Heart right ventricle (tissue), 16 donors: ENCODE data around the gene PGF. TPM values are rescaled to one million over a fixed set of nuclear protein-coding genes. Genes with fewer than 3 reads are reported as not detected.

Source experiments
- ATAC-seq, 8 donors: fragments of 200-7000 bp; cut with Tn5 transposase; one replicate each; pipeline ENCODE4 v1.9.1; 2020; ENCODE audit warnings: mild to moderate bottlenecking in 8 of 8, moderate library complexity in 8 of 8, moderate number of reproducible peaks in 1 of 8
- DNase-seq, 2 donors: peaks; one replicate each; pipeline ENCODE4 v3.0.0-alpha.2; 2020
- H3K27ac ChIP-seq, 10 donors: fragments of 200-600 bp; sonication (generic) in 2 of 10; one replicate each; pipeline versions ENCODE4 v1.5.0 to v1.8.0; 2020 to 2022; ENCODE audit warnings: mild to moderate bottlenecking in 3 of 10
- H3K27me3 ChIP-seq, 7 donors: fragments of 200-600 bp; one replicate each; pipeline ENCODE4 v1.8.0; 2021 to 2022; ENCODE audit warnings: mild to moderate bottlenecking in 2 of 7
- H3K36me3 ChIP-seq, 9 donors: fragments of 200-600 bp; sonication (generic) in 1 of 9; one replicate each; pipeline versions ENCODE4 v1.5.0 to v1.8.0; 2020 to 2022; ENCODE audit warnings: mild to moderate bottlenecking in 2 of 9
- H3K4me1 ChIP-seq, 9 donors: fragments of 200-600 bp; sonication (generic) in 1 of 9; one replicate each; pipeline versions ENCODE4 v1.5.0 to v1.8.0; 2020 to 2022; ENCODE audit warnings: mild to moderate bottlenecking in 4 of 9
- H3K4me3 ChIP-seq, 10 donors: fragments of 200-600 bp; sonication (generic) in 2 of 10; one replicate each; pipeline versions ENCODE4 v1.5.0 to v1.8.0; 2020 to 2022; ENCODE audit warnings: mild to moderate bottlenecking in 7 of 10, moderate library complexity in 2 of 10
- H3K9me3 ChIP-seq, 11 donors: fragments of 200-600 bp in 10 of 11; sonication (generic) in 2 of 11; one replicate each; pipeline versions ENCODE4 v1.5.0 to v1.8.0; 2013 to 2022; ENCODE audit warnings: mild to moderate bottlenecking in 2 of 11, control low read depth in 1 of 11, moderate library complexity in 1 of 11
- WGBS, 2 donors: extraction: QIAGEN DNeasy Blood & Tissue Kit; methylation state at CpG; one replicate each; pipeline ENCODE4 v1.1.7; 2013; ENCODE audit warnings: inconsistent platforms in 1 of 2; 5-methylcytosine and 5-hydroxymethylcytosine counted together
- intact Hi-C, 10 donors: fragments of 100-400 bp; cut with DNase I; formaldehyde crosslinking; loops; one replicate each; pipeline versions ENCODE4 v1.11.1 to v1.14.2; 2022
- polyA plus RNA-seq, 2 donors: library from polyadenylated mRNA; stranded (reverse); fragments of 200-250 nt; gene quantifications; one replicate each; pipeline ENCODE4 v1.2.3, GENCODE V29; 2013
- total RNA-seq, 10 donors: library from RNA; stranded (reverse); fragmentation: NEBNext Ultra II Directional in 3 of 10; extraction: Animal tissue kit (Norgen Biotek cat#: 25700) in 3 of 10; gene quantifications; one replicate each; pipeline versions ENCODE4 v1.2.1 to v1.2.4, GENCODE V29; 2021 to 2023
- TF ChIP-seq, protein P1 (sequence below), 9 donors: fragments of 200-600 bp; sonication (generic) in 2 of 9; IDR thresholded peaks; one replicate each; pipeline versions ENCODE4 v1.5.0 to v1.8.0; 2021 to 2022; ENCODE audit warnings: antibody characterized with exemption in 9 of 9, mild to moderate bottlenecking in 5 of 9, moderate library complexity in 1 of 9
- donor health status: Arrhythmogenic right ventricular cardiomyopathy.
- donor health status: ischemic (EF 13 %, LVEDD 7.1; RV severe dilation, severe dysfunction).
- donor health status: healthy with polysubstance abuse.
- donor health status: DM: no; HTN: yes; CAD: no.
- donor health status: DM: no; HTN: no; CAD: no.
- donor health status: ischemic (EF 25% LVEDD 6.9; RV normal size, moderate dysfunction).
- donor health status: ischemic (EF 25% LVEDD 5.7; RV mildly dilated, moderate dysfunction).
- donor health status: healthy.
- donor health status: DM: yes; HTN: yes; CAD: no.
- donor health status: Ischemic cardiomyopathy.
- donor health status: ischemic (EF 35%, LVEDD 5.7; RV mildly dilated, moderate dysfunction).
- donor health status: nonischemic (EF 11% LVEDD 7.7; RV severe dilation, severe dysfunction).
- donor health status: DM: yes; HTN: yes; CAD: no.
- donor health status: PGD.
- donor health status: ischemic (EF 29% LVEDD 5.4; RV normal size, mild dysfunction).
- donor health status: nonischemic (EF 23%, LVEDD 6.1; RV moderate dilation, normal function).

Gene PGF
- total and polyA plus RNA-seq, 12 donors = 2.1 to 22.5 (median 6.3) TPM

DNA sequence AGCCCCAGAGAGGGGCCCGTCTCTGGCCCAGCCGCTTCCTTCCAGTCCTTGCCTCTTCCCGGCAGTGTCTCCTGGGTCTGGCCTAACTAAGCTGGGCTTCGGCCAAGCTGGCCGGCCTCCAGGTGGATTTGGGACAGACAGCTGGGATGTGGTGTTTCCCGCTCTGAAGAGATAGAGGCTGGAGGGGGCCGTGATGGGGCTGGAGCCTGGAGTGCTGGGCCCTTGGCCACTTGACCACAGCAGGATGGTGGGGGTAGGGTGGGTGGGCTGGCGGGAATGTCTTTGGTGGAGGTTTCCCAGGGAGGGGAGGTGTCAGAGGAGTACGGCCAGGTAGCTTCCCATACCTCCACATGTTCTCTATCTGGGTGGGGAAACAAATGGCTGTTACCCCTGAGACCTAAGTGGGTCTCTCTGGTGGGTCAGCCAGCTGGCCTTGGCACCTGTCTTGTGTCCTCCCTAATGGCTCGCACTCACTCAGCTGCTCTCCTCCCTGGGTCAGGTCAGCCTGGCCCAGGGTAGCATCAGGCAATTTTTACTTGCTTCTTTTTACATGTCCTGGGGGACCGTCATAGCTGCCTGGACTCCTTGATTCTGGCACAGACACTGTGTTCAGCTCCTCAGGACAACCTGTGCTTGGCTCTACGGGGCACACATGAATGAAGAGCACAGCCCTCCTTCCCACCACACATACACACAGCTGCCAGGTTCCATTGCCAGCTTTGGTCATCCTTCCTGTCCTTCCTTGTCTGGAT lies 19.8 kb upstream of the PGF start:
- H3K27me3 ChIP-seq = no peaks in the 10 kb centered on the region
- no peaks in the 10 kb centered on the region for H3K36me3 ChIP-seq
- intact Hi-C loops = no loop called here
- H3K4me3 ChIP-seq = no peak overlapping the region
- peak; percentile 90 to 92 for DNase-seq
- 38 to 56% methylated on average over 12 of the region's 12 CpGs for WGBS, 2 donors
- TF ChIP-seq, protein P1, sequence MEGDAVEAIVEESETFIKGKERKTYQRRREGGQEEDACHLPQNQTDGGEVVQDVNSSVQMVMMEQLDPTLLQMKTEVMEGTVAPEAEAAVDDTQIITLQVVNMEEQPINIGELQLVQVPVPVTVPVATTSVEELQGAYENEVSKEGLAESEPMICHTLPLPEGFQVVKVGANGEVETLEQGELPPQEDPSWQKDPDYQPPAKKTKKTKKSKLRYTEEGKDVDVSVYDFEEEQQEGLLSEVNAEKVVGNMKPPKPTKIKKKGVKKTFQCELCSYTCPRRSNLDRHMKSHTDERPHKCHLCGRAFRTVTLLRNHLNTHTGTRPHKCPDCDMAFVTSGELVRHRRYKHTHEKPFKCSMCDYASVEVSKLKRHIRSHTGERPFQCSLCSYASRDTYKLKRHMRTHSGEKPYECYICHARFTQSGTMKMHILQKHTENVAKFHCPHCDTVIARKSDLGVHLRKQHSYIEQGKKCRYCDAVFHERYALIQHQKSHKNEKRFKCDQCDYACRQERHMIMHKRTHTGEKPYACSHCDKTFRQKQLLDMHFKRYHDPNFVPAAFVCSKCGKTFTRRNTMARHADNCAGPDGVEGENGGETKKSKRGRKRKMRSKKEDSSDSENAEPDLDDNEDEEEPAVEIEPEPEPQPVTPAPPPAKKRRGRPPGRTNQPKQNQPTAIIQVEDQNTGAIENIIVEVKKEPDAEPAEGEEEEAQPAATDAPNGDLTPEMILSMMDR (IDR thresholded peaks at IDR 0.05) = no peak
- H3K27ac ChIP-seq = peak overlapping the region in 9 of 10 donors; percentile 53 to 81 (median 75)
- ATAC-seq = peak; percentile 69 to 84 (median 77)
- H3K9me3 ChIP-seq = no peaks in the 10 kb centered on the region
- H3K4me1 ChIP-seq = peaks cover 16 to 70% (median 43%) of the 10 kb centered on the region in 9 donors

DNA sequence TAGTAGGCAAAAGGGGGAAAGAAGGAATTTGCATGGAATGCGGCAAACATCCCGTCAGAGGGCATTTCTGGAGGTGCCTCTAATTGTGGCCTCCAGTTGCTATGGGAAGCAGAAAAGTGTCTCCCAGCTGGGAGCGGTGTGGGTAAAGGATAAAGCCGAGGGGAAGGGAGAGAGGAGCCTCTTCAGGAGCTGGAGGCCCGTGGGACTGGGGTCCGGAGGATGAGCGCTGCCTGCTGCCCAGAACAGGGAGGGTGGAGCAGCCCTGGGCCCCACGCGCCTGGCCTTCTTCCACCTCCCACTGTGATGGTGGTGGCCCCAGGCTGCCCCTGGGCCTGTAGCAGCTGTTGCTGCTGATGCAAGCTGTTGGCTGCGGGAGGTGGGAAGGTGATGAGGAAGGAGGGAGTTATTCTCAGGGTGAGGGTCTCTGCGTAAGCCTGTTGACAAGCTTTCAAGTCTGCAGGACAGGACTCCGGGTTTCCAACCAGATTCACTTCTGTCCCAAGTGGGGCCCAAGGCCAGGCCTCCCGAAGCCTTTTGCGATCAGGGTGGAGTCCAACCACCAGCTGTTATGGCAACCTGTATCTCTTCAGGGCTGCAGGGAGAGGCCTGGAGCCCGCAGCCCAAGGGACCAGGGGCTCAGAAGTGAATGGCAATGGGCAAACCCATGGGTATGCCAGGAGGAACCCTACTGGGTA lies 19.1 kb upstream of the PGF start:
- 68% methylated on average over 15 of the region's 15 CpGs for WGBS, 2 donors

DNA sequence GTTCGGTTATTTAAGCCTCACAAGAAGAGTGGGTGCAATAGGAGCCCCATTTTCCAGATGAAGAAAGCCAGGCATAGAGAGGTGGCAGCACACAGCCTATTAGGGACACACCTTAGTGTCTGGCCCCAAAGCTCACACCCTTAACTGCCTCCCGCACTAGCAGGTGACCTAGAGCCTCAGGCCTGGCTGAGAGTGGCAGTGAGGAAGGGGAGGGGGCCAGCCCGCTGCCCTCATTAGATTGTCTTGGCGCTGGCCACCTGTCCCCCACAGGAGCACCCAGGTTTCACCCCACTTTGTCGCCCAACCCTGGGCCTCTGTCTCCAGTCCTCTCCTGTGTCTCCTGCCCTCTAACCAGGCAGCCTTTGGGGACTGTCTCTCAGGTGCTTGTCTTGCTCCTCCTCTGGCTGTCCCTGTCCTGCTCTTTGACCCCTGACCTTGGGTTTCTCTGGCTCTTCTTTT lies 18.5 kb upstream of the PGF start:
- Histone ChIP-seq H3K36me3 (no peaks in the 10 kb centered on the region), H3K4me1 (peaks cover 16 to 57% (median 40%) of the 10 kb centered on the region in 9 donors), H3K27me3 (no peaks in the 10 kb centered on the region), H3K27ac (peak overlapping the region in 9 of 10 donors; percentile 53 to 81 (median 75)), H3K9me3 (no peaks in the 10 kb centered on the region), H3K4me3 (no peak overlapping the region)
- DNase-seq (no peak), ATAC-seq (no peak)
- TF ChIP-seq, protein P1 (IDR thresholded peaks at IDR 0.05) = no peak
- 93% methylated on average over 5 of the region's 5 CpGs for WGBS, 2 donors
- intact Hi-C loops = no loop called here

More for the DNA sequence above, 19.1 kb upstream of the PGF start:
- H3K27ac ChIP-seq = peak overlapping the region in 9 of 10 donors; percentile 53 to 81 (median 75)
- TF ChIP-seq, protein P1 (IDR thresholded peaks at IDR 0.05) = no peak
- DNase-seq (peak in 1 of 2 donors; percentile 58), ATAC-seq (peak; percentile 27 to 56 (median 44))
- peaks cover 16 to 63% (median 41%) of the 10 kb centered on the region in 9 donors for H3K4me1 ChIP-seq
- H3K9me3 ChIP-seq = no peaks in the 10 kb centered on the region
- no peak overlapping the region for H3K4me3 ChIP-seq
- H3K27me3 ChIP-seq = no peaks in the 10 kb centered on the region
- H3K36me3 ChIP-seq = no peaks in the 10 kb centered on the region
- intact Hi-C loops = no loop called here

DNA sequence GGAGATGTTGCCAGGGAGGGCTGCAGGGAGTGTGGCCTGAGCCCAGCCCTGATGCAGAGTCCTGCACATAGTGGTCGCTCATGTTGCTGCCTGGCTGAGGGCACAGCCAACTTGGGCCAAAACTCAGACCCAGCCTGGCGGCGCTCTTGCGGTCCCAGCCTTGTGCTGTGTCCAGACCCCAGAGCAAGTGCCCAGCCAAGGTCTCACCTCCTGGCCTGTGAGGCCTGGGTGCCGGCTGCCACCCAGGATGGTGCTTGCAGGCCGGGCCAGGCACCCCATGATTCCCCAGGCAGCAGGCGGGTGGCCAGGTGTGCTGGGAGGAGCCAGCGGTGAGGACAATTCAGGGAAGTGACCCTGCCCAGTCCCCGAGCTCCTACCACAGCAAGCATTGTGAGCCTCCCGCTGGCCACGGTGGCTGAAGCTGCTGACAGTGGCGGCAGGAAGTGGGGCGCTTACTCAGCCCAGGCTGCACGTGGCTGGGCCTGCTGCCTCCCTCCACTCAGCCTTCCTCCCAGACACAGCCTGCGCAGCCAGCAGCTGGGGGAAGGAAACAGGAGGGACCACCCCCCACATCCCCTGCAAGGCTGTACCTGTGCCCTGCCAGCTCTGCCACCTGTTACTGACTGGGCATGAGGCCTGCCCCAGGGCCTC lies 17.7 kb upstream of the PGF start:
- DNase-seq (peak; percentile 75 to 84), ATAC-seq (peak; percentile 71 to 93 (median 82))
- Histone ChIP-seq H3K4me3 (no peak overlapping the region), H3K27ac (peak overlapping the region in 9 of 10 donors; percentile 53 to 81 (median 75)), H3K36me3 (no peaks in the 10 kb centered on the region), H3K27me3 (no peaks in the 10 kb centered on the region), H3K4me1 (peaks cover 16 to 51% (median 37%) of the 10 kb centered on the region in 9 donors), H3K9me3 (no peaks in the 10 kb centered on the region)
- TF ChIP-seq, protein P1 (IDR thresholded peaks at IDR 0.05) = no peak
- intact Hi-C loops = no loop called here
- WGBS, 2 donors = 58 to 65% methylated on average over 15 of the region's 15 CpGs
